ENCODE data around the gene NSRP1. TPM values are rescaled to one million over a fixed set of nuclear protein-coding genes. Genes with fewer than 3 reads are reported as not detected.
"Not testable (repeated sequence)": the region's sequence is repeated elsewhere in the genome, so short reads cannot be mapped to it uniquely, and the experiment has no call there.

NSRP1 gene
- total RNA-seq, 6 experiments from 2014 or later = 19.4 to 28.1 (median 27.0) TPM

DNA sequence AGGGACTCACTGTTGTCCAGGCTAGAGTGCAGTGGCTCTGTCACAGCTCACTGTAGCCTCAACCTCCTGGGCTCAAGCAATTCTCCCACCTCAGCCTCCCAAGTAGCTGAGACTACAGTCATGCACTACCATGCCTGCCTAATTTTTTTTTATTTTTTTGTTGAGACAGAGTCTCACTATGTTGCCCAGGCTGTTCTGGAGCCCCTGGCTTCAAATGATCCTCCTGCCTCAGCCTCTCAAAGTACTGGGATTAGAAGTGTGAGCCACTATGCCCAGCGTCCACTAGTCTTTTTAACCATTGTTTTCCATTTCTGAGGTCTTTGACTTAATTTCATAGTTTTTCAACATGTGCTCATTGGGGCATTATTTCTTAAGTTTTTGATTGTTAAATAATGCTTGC lies 13.5 kb downstream of the NSRP1 start:
- Mint-ChIP-seq H3K36me3 (ENCODE audit: low read depth) (peaks cover 29% of the 10 kb centered on the region), H3K4me3 (no peak overlapping the region), H3K27ac (0 out of 2 replicates have a peak overlapping the region, but pooled peaks have one; percentile 26), H3K27me3 (ENCODE audit: insufficient read depth) (no peaks in the 10 kb centered on the region; the same call in 1 of the 2 replicates), H3K4me1 (ENCODE audit: low read depth) (peaks cover 8% of the 10 kb centered on the region), H3K9me3 (no peaks in the 10 kb centered on the region)
- no peak for DNase-seq
- TF ChIP-seq CTCF (IDR thresholded peaks at IDR 0.05) = no peak

DNA sequence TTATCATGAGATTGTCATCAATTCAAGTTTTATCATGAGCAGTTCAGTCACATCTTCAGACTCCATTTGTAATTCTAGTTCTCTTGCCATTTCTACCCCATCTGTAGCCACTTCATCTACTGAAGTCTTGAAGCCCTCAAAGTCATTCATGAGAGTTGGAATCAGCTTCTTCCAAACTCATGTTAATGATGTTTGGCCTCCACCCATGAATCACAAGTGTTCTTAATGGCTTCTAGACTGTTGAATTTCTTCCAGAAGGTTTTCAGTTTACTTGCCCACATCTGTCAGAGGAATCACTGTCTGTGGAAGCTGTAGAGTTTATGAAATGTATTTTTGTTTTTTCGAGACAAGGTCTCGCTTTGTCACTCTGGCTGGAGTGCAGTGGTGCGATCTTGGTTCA lies 16.0 kb downstream of the NSRP1 start:
- no peak for TF ChIP-seq CTCF (IDR thresholded peaks at IDR 0.05)

GRCh38 chr17:30133197-30133596 lies 16.6 kb downstream of the NSRP1 start:
- Mint-ChIP-seq H3K9me3 (no peaks in the 10 kb centered on the region), H3K27me3 (ENCODE audit: insufficient read depth) (no peaks in the 10 kb centered on the region), H3K4me3 (no peak overlapping the region), H3K36me3 (ENCODE audit: low read depth) (peaks cover 35% of the 10 kb centered on the region), H3K27ac (no peak overlapping the region), H3K4me1 (ENCODE audit: low read depth) (peaks cover 7% of the 10 kb centered on the region; the same call in 1 of the 2 replicates)
- TF ChIP-seq CTCF (IDR thresholded peaks at IDR 0.05) = no peak
- no peak for DNase-seq

More for the DNA sequence above, 16.0 kb downstream of the NSRP1 start:
- no peaks in the 10 kb centered on the region for H3K27me3 Mint-ChIP-seq (ENCODE audit: insufficient read depth)
- H3K27ac Mint-ChIP-seq = no peak overlapping the region; the same call in 1 of the 2 replicates
- no peaks in the 10 kb centered on the region for H3K9me3 Mint-ChIP-seq
- H3K4me3 Mint-ChIP-seq = no peak overlapping the region
- peaks cover 30% of the 10 kb centered on the region for H3K36me3 Mint-ChIP-seq (ENCODE audit: low read depth)
- peaks cover 7% of the 10 kb centered on the region; the same call in 1 of the 2 replicates for H3K4me1 Mint-ChIP-seq (ENCODE audit: low read depth)
- DNase-seq = no peak

DNA sequence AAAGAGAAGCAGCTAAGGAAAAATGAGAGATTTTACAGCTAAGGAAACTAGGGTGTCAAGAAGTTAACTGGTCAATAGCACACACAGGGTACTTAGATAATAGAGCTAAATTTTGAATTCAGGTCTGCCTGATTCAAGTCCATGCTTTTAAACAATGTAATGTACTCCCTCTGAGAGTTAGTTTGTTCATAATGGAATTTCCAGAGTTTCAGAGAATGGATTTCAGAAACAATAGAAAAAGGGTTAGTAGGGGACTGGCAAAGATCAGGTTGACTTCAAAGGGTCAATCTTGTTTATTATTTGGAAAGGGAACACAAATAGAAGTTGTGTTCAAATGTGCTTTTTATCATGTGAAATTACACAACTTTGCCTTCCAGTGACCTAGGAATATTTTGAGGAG lies 17.9 kb downstream of the NSRP1 start:
- no peak for TF ChIP-seq CTCF (IDR thresholded peaks at IDR 0.05)
- H3K27me3 Mint-ChIP-seq (ENCODE audit: insufficient read depth) = no peaks in the 10 kb centered on the region
- peaks cover 7% of the 10 kb centered on the region; the same call in 1 of the 2 replicates for H3K4me1 Mint-ChIP-seq (ENCODE audit: low read depth)
- H3K9me3 Mint-ChIP-seq = no peaks in the 10 kb centered on the region
- H3K27ac Mint-ChIP-seq = no peak overlapping the region
- DNase-seq = no peak
- peaks cover 37% of the 10 kb centered on the region for H3K36me3 Mint-ChIP-seq (ENCODE audit: low read depth)
- H3K4me3 Mint-ChIP-seq = no peak overlapping the region

DNA sequence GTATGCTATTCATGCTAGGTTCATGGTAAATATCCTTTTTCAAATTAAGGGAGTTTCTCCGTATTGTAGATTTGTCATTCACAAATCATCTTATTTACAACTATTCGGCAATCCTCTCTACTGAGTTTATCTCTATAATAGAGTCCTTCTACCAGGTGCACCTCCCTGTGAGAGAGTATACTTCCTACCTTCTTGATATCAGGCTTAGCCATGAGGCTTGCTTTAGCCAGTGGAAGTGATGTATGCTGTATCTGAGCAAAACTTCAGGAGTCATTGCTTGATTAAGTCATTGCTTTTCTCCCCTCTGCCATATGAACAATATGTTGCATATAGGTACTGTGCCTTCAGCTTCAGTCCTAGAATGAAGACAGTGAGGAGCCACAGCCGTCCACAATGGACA lies 20.5 kb downstream of the NSRP1 start:
- Mint-ChIP-seq H3K4me3 (no peak overlapping the region), H3K36me3 (ENCODE audit: low read depth) (peaks cover 31% of the 10 kb centered on the region), H3K9me3 (no peaks in the 10 kb centered on the region), H3K27ac (peak overlapping the region; percentile 42; the same call in 1 of the 2 replicates), H3K4me1 (ENCODE audit: low read depth) (peaks cover 7% of the 10 kb centered on the region; the same call in 1 of the 2 replicates), H3K27me3 (ENCODE audit: insufficient read depth) (no peaks in the 10 kb centered on the region)
- no peak for DNase-seq
- no peak for TF ChIP-seq CTCF (IDR thresholded peaks at IDR 0.05)

DNA sequence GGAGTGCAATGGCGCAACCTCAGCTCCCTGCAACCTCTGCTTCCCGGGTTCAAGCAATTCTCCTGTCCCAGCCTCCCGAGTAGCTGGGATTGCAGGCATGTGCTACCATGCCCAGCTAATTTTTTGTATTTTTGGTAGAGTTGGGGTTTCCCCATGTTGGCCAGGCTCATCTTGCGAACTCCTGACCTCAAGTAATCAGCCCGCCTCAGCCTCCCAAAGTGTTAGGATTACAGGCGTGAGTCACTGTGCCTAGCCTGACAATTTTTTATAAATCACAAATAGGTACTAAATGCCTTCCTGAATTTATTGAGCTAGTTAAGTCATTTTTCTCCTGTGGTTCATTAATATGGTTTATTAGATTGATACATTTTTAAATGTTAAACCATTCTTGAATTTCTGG lies 31.2 kb downstream of the NSRP1 start:
- not testable (repeated sequence) for H3K4me3 Mint-ChIP-seq; H3K4me1 Mint-ChIP-seq (ENCODE audit: low read depth); H3K9me3 Mint-ChIP-seq; DNase-seq; H3K27me3 Mint-ChIP-seq (ENCODE audit: insufficient read depth); H3K27ac Mint-ChIP-seq
- peaks cover 11% of the 10 kb centered on the region for H3K36me3 Mint-ChIP-seq (ENCODE audit: low read depth)

Measured in HFFc6 (cell line).